ENCODE measurements around the gene UBE2H.
"Not testable (repeated sequence)": the region's sequence is repeated elsewhere in the genome, so short reads cannot be mapped to it uniquely, and the experiment has no call there.

The UBE2H gene

GRCh38 chr7:129896568-129897382 lies 56.0 kb downstream of the UBE2H start:
- H3K27ac ChIP-seq (ENCODE audit: low read depth, low read length), result no peak overlapping the region
- peaks cover 0 to 9% (median 0%) of the 10 kb centered on the region in 5 donors for H3K4me1 ChIP-seq (ENCODE audit: control insufficient read depth in 5 of 5, insufficient read depth in 5 of 5, low read length in 5 of 5)
- H3K4me3 ChIP-seq (ENCODE audit: low read depth in 1 of 5, low read length in 5 of 5), result no peak overlapping the region
- H3K27me3 ChIP-seq (ENCODE audit: control insufficient read depth in 5 of 5, insufficient read depth in 4 of 5, low read length in 5 of 5), result no peaks in the 10 kb centered on the region
- no peak overlapping the region for H3K9ac ChIP-seq (ENCODE audit: low read length in 5 of 5)
- peaks cover 4 to 18% (median 8%) of the 10 kb centered on the region in 5 donors for H3K36me3 ChIP-seq (ENCODE audit: control insufficient read depth in 5 of 5, insufficient read depth in 5 of 5, low read length in 5 of 5)
- H3K9me3 ChIP-seq (ENCODE audit: control insufficient read depth in 5 of 5, low read length in 5 of 5), result no peaks in the 10 kb centered on the region

GRCh38 chr7:129894184-129894583 lies 58.6 kb downstream of the UBE2H start:
- H3K9ac ChIP-seq (ENCODE audit: low read length in 5 of 5); H3K4me3 ChIP-seq (ENCODE audit: low read depth in 1 of 5, low read length in 5 of 5); H3K9me3 ChIP-seq (ENCODE audit: control insufficient read depth in 5 of 5, low read length in 5 of 5); H3K27ac ChIP-seq (ENCODE audit: low read depth, low read length); H3K27me3 ChIP-seq (ENCODE audit: control insufficient read depth in 5 of 5, insufficient read depth in 4 of 5, low read length in 5 of 5); H3K36me3 ChIP-seq (ENCODE audit: control insufficient read depth in 5 of 5, insufficient read depth in 5 of 5, low read length in 5 of 5): not testable (repeated sequence)
- peaks cover 0 to 12% (median 0%) of the 10 kb centered on the region in 5 donors for H3K4me1 ChIP-seq (ENCODE audit: control insufficient read depth in 5 of 5, insufficient read depth in 5 of 5, low read length in 5 of 5)

- H3K4me3 ChIP-seq (ENCODE audit: low read depth in 1 of 5, low read length in 5 of 5), result no peak overlapping the region
- H3K36me3 ChIP-seq (ENCODE audit: control insufficient read depth in 5 of 5, insufficient read depth in 5 of 5, low read length in 5 of 5), result peaks cover 0 to 3% (median 3%) of the 10 kb centered on the region in 5 donors
- no peak overlapping the region for H3K9ac ChIP-seq (ENCODE audit: low read length in 5 of 5)
- H3K4me1 ChIP-seq (ENCODE audit: control insufficient read depth in 5 of 5, insufficient read depth in 5 of 5, low read length in 5 of 5), result peaks cover 0 to 18% (median 9%) of the 10 kb centered on the region in 5 donors
- no peaks in the 10 kb centered on the region for H3K9me3 ChIP-seq (ENCODE audit: control insufficient read depth in 5 of 5, low read length in 5 of 5)
- no peak overlapping the region for H3K27ac ChIP-seq (ENCODE audit: low read depth, low read length)
- H3K27me3 ChIP-seq (ENCODE audit: control insufficient read depth in 5 of 5, insufficient read depth in 4 of 5, low read length in 5 of 5), result no peaks in the 10 kb centered on the region
Observed at GRCh38 chr7:129890090-129890489, 62.7 kb downstream of the UBE2H start.

GRCh38 chr7:129889133-129889844 lies 63.5 kb downstream of the UBE2H start:
- Histone ChIP-seq H3K27ac (ENCODE audit: low read depth, low read length) (no peak overlapping the region), H3K9me3 (ENCODE audit: control insufficient read depth in 5 of 5, low read length in 5 of 5) (no peaks in the 10 kb centered on the region), H3K4me3 (ENCODE audit: low read depth in 1 of 5, low read length in 5 of 5) (no peak overlapping the region), H3K27me3 (ENCODE audit: control insufficient read depth in 5 of 5, insufficient read depth in 4 of 5, low read length in 5 of 5) (no peaks in the 10 kb centered on the region), H3K4me1 (ENCODE audit: control insufficient read depth in 5 of 5, insufficient read depth in 5 of 5, low read length in 5 of 5) (peaks cover 0 to 18% (median 8%) of the 10 kb centered on the region in 5 donors), H3K9ac (ENCODE audit: low read length in 5 of 5) (no peak overlapping the region), H3K36me3 (ENCODE audit: control insufficient read depth in 5 of 5, insufficient read depth in 5 of 5, low read length in 5 of 5) (peaks cover 0 to 6% (median 2%) of the 10 kb centered on the region in 5 donors)

GRCh38 chr7:129887865-129888264 lies 64.9 kb downstream of the UBE2H start:
- no peak overlapping the region for H3K4me3 ChIP-seq (ENCODE audit: low read depth in 1 of 5, low read length in 5 of 5)
- H3K9me3 ChIP-seq (ENCODE audit: control insufficient read depth in 5 of 5, low read length in 5 of 5), result no peaks in the 10 kb centered on the region
- peaks cover 0 to 9% (median 2%) of the 10 kb centered on the region in 5 donors for H3K36me3 ChIP-seq (ENCODE audit: control insufficient read depth in 5 of 5, insufficient read depth in 5 of 5, low read length in 5 of 5)
- no peaks in the 10 kb centered on the region for H3K27me3 ChIP-seq (ENCODE audit: control insufficient read depth in 5 of 5, insufficient read depth in 4 of 5, low read length in 5 of 5)
- peaks cover 0 to 18% (median 8%) of the 10 kb centered on the region in 5 donors for H3K4me1 ChIP-seq (ENCODE audit: control insufficient read depth in 5 of 5, insufficient read depth in 5 of 5, low read length in 5 of 5)
- H3K27ac ChIP-seq (ENCODE audit: low read depth, low read length), result no peak overlapping the region
- no peak overlapping the region for H3K9ac ChIP-seq (ENCODE audit: low read length in 5 of 5)

GRCh38 chr7:129886818-129887186 lies 66.0 kb downstream of the UBE2H start:
- Histone ChIP-seq H3K9ac (ENCODE audit: low read length in 5 of 5) (peak overlapping the region in 1 of 5 donors; percentile 1), H3K27ac (ENCODE audit: low read depth, low read length) (peak overlapping the region; percentile 34), H3K27me3 (ENCODE audit: control insufficient read depth in 5 of 5, insufficient read depth in 4 of 5, low read length in 5 of 5) (no peaks in the 10 kb centered on the region), H3K4me3 (ENCODE audit: low read depth in 1 of 5, low read length in 5 of 5) (no peak overlapping the region), H3K36me3 (ENCODE audit: control insufficient read depth in 5 of 5, insufficient read depth in 5 of 5, low read length in 5 of 5) (peaks cover 0 to 9% (median 2%) of the 10 kb centered on the region in 5 donors), H3K9me3 (ENCODE audit: control insufficient read depth in 5 of 5, low read length in 5 of 5) (no peaks in the 10 kb centered on the region), H3K4me1 (ENCODE audit: control insufficient read depth in 5 of 5, insufficient read depth in 5 of 5, low read length in 5 of 5) (peaks cover 0 to 18% (median 8%) of the 10 kb centered on the region in 5 donors)

- Histone ChIP-seq H3K36me3 (ENCODE audit: control insufficient read depth in 5 of 5, insufficient read depth in 5 of 5, low read length in 5 of 5) (peaks cover 0 to 9% (median 2%) of the 10 kb centered on the region in 5 donors), H3K4me3 (ENCODE audit: low read depth in 1 of 5, low read length in 5 of 5) (no peak overlapping the region), H3K9me3 (ENCODE audit: control insufficient read depth in 5 of 5, low read length in 5 of 5) (no peaks in the 10 kb centered on the region), H3K27ac (ENCODE audit: low read depth, low read length) (peak overlapping the region; percentile 34), H3K9ac (ENCODE audit: low read length in 5 of 5) (peak overlapping the region in 1 of 5 donors; percentile 1), H3K27me3 (ENCODE audit: control insufficient read depth in 5 of 5, insufficient read depth in 4 of 5, low read length in 5 of 5) (no peaks in the 10 kb centered on the region), H3K4me1 (ENCODE audit: control insufficient read depth in 5 of 5, insufficient read depth in 5 of 5, low read length in 5 of 5) (peaks cover 0 to 18% (median 8%) of the 10 kb centered on the region in 5 donors)
Observed at GRCh38 chr7:129886167-129886817, 66.5 kb downstream of the UBE2H start.

GRCh38 chr7:129884495-129884894 lies 68.3 kb downstream of the UBE2H start:
- H3K4me1 ChIP-seq (ENCODE audit: control insufficient read depth in 5 of 5, insufficient read depth in 5 of 5, low read length in 5 of 5), result peaks cover 0 to 16% (median 5%) of the 10 kb centered on the region in 5 donors
- H3K27me3 ChIP-seq (ENCODE audit: control insufficient read depth in 5 of 5, insufficient read depth in 4 of 5, low read length in 5 of 5), result no peaks in the 10 kb centered on the region
- H3K9ac ChIP-seq (ENCODE audit: low read length in 5 of 5), result no peak overlapping the region
- no peak overlapping the region for H3K4me3 ChIP-seq (ENCODE audit: low read depth in 1 of 5, low read length in 5 of 5)
- H3K27ac ChIP-seq (ENCODE audit: low read depth, low read length), result no peak overlapping the region
- peaks cover 0 to 9% (median 2%) of the 10 kb centered on the region in 5 donors for H3K36me3 ChIP-seq (ENCODE audit: control insufficient read depth in 5 of 5, insufficient read depth in 5 of 5, low read length in 5 of 5)
- no peaks in the 10 kb centered on the region for H3K9me3 ChIP-seq (ENCODE audit: control insufficient read depth in 5 of 5, low read length in 5 of 5)

GRCh38 chr7:129883151-129883550 lies 69.6 kb downstream of the UBE2H start:
- H3K4me1 ChIP-seq (ENCODE audit: control insufficient read depth in 5 of 5, insufficient read depth in 5 of 5, low read length in 5 of 5), result peaks cover 0 to 16% (median 3%) of the 10 kb centered on the region in 5 donors
- no peak overlapping the region for H3K4me3 ChIP-seq (ENCODE audit: low read depth in 1 of 5, low read length in 5 of 5)
- no peaks in the 10 kb centered on the region for H3K27me3 ChIP-seq (ENCODE audit: control insufficient read depth in 5 of 5, insufficient read depth in 4 of 5, low read length in 5 of 5)
- H3K27ac ChIP-seq (ENCODE audit: low read depth, low read length), result no peak overlapping the region
- H3K9me3 ChIP-seq (ENCODE audit: control insufficient read depth in 5 of 5, low read length in 5 of 5), result no peaks in the 10 kb centered on the region
- no peak overlapping the region for H3K9ac ChIP-seq (ENCODE audit: low read length in 5 of 5)
- peaks cover 0 to 12% (median 3%) of the 10 kb centered on the region in 5 donors for H3K36me3 ChIP-seq (ENCODE audit: control insufficient read depth in 5 of 5, insufficient read depth in 5 of 5, low read length in 5 of 5)

All from subcutaneous abdominal adipose tissue (tissue), 5 donors.